Measurements from ENCODE around the gene IGF2BP3. TPM values are rescaled to one million over a fixed set of nuclear protein-coding genes. Genes with fewer than 3 reads are reported as not detected.
A peak's percentile ranks its signal among the peaks of the same experiment; 100 is the strongest.

Gene IGF2BP3
- total RNA-seq, 1 experiment from 2014 or later: 80.2 TPM

DNA sequence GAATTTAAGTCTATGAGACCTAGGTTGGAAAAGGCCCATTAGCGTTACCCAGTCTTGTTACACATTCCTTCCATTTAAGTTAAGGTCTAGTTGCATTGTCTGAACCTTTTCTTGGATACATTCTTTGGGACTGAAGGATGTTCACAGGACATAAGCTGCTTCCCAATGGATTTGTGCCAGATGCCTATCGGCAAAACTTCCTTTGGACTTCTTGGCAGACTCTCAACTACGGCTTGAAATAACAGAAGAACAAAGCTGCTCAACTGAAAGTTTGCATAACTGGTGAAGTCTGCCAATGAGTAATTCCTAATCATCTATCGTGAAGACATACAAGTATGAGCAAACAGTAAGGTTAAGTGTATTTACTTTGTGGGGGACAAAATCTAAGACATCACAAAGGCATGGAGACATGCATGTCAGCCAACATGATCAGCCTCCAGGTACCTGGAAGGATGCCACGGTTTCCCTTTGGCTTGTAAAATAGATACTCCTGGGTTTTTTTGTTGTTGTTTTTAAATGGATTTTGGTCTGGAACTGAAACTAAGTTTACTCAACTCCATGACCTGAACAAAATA lies 135.7 kb downstream of the IGF2BP3 start:
- intact Hi-C loops (cut with micrococcal nuclease; ENCODE audit: unreplicated experiment) (no loop called here), in situ Hi-C loops (cut with HindIII; ENCODE audit: low pct_unique_long_range_greater_than_20kb, low sequenced_read_pairs) (no loop called here)
- Histone ChIP-seq H3K27me3 (ENCODE audit: control insufficient read depth, insufficient read depth, low read length) (no peaks in the 10 kb centered on the region), H3K36me3 (ENCODE audit: control insufficient read depth, insufficient read depth, low read length) (peaks cover 20% of the 10 kb centered on the region), H3K27ac (ENCODE audit: low read length) (peak overlapping the region; percentile 60), H3K4me3 (ENCODE audit: low read depth in 2 of 2, low read length in 2 of 2) (no peak overlapping the region), H3K4me1 (ENCODE audit: control insufficient read depth, insufficient read depth, low read length) (peaks cover 47% of the 10 kb centered on the region), H3K9me3 (ENCODE audit: control insufficient read depth, insufficient read depth, low read depth, low read length) (peaks cover 14% of the 10 kb centered on the region; the same call in 1 of the 2 replicates)
- ChIA-PET CTCF (no interaction called here), POLR2A (interaction anchor here (0.7 to 1.2 kb wide), 2 partner anchors 15 to 1233 kb away, joined by 3 to 15 read pairs; no protein-coding TSS in a partner anchor)
- TF ChIP-seq, protein P1, sequence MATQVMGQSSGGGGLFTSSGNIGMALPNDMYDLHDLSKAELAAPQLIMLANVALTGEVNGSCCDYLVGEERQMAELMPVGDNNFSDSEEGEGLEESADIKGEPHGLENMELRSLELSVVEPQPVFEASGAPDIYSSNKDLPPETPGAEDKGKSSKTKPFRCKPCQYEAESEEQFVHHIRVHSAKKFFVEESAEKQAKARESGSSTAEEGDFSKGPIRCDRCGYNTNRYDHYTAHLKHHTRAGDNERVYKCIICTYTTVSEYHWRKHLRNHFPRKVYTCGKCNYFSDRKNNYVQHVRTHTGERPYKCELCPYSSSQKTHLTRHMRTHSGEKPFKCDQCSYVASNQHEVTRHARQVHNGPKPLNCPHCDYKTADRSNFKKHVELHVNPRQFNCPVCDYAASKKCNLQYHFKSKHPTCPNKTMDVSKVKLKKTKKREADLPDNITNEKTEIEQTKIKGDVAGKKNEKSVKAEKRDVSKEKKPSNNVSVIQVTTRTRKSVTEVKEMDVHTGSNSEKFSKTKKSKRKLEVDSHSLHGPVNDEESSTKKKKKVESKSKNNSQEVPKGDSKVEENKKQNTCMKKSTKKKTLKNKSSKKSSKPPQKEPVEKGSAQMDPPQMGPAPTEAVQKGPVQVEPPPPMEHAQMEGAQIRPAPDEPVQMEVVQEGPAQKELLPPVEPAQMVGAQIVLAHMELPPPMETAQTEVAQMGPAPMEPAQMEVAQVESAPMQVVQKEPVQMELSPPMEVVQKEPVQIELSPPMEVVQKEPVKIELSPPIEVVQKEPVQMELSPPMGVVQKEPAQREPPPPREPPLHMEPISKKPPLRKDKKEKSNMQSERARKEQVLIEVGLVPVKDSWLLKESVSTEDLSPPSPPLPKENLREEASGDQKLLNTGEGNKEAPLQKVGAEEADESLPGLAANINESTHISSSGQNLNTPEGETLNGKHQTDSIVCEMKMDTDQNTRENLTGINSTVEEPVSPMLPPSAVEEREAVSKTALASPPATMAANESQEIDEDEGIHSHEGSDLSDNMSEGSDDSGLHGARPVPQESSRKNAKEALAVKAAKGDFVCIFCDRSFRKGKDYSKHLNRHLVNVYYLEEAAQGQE (IDR thresholded peaks at IDR 0.05; ENCODE audit: insufficient read depth in 1 of 2, low read depth in 2 of 2, low read length in 1 of 2): peak in 1 of 2 experiments; percentile 60; a peak in 2 of 4 replicates
- TF ChIP-seq POLR2AphosphoS5 (IDR thresholded peaks at IDR 0.05; ENCODE audit: low read depth, low read length) (peak; percentile 99), TCF7L2 (IDR thresholded peaks at IDR 0.05; ENCODE audit: low read depth, low read length) (peak; percentile 99), SIN3A (IDR thresholded peaks at IDR 0.05; ENCODE audit: borderline replicate concordance, insufficient read depth, low read depth, low read length) (no peak)
- DNase-seq (ENCODE audit: low read depth, low spot score): peak; percentile 99
- BruUV-seq (replicated peaks): TSS peak; percentile 42
- peak; percentile 94 for ATAC-seq

DNA sequence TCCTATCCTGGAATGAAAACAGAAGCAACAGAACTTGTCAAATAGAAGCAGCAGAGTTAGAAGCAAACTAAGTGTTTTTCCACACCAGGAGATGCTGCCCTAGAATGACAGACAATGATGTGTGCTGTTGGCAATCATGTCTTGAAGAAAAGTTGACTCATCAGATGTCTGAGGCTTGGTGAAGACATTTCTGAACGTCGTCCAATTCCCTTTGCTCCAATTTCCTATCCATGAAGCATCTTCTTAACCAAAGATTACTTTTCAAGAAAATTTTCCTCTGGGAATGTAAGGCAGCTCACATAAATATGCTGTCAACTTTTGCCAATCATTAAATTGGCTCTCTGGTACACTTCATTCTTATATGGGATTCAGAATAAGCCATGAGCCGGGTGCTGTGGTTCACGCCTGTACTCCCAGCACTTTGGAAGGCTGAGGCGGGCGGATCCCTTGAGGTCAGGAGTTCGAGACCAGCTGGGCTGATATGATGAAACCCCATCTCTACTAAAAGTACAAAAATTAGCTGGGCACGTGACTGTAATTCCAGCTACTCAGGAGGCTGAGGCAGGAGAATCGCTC lies 136.5 kb downstream of the IGF2BP3 start:
- TF ChIP-seq, protein P2, sequence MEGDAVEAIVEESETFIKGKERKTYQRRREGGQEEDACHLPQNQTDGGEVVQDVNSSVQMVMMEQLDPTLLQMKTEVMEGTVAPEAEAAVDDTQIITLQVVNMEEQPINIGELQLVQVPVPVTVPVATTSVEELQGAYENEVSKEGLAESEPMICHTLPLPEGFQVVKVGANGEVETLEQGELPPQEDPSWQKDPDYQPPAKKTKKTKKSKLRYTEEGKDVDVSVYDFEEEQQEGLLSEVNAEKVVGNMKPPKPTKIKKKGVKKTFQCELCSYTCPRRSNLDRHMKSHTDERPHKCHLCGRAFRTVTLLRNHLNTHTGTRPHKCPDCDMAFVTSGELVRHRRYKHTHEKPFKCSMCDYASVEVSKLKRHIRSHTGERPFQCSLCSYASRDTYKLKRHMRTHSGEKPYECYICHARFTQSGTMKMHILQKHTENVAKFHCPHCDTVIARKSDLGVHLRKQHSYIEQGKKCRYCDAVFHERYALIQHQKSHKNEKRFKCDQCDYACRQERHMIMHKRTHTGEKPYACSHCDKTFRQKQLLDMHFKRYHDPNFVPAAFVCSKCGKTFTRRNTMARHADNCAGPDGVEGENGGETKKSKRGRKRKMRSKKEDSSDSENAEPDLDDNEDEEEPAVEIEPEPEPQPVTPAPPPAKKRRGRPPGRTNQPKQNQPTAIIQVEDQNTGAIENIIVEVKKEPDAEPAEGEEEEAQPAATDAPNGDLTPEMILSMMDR (IDR thresholded peaks at IDR 0.05): no peak
- TF ChIP-seq POLR2AphosphoS5 (IDR thresholded peaks at IDR 0.05; ENCODE audit: low read depth, low read length): peak; percentile 30; the same call in 1 of the 2 replicates
- peak overlapping the region; percentile 60 for H3K27ac ChIP-seq (ENCODE audit: low read length)
- H3K36me3 ChIP-seq (ENCODE audit: control insufficient read depth, insufficient read depth, low read length): peaks cover 17% of the 10 kb centered on the region
- ATAC-seq (peak; percentile 32; the same call in 1 of the 2 replicates), DNase-seq (ENCODE audit: low read depth, low spot score) (peak; percentile 80)
- ChIA-PET POLR2A (interaction anchor here (1.2 kb wide), 1 partner anchor 16 kb away, joined by 3 read pairs; no protein-coding TSS in a partner anchor), CTCF (no interaction called here)
- no peak overlapping the region for H3K4me3 ChIP-seq (ENCODE audit: low read depth in 2 of 2, low read length in 2 of 2)
- no TSS peak for BruUV-seq (replicated peaks)
- peaks cover 42% of the 10 kb centered on the region for H3K4me1 ChIP-seq (ENCODE audit: control insufficient read depth, insufficient read depth, low read length)
- H3K9me3 ChIP-seq (ENCODE audit: control insufficient read depth, insufficient read depth, low read depth, low read length): peaks cover 14% of the 10 kb centered on the region; the same call in 1 of the 2 replicates
- intact Hi-C loops (cut with micrococcal nuclease; ENCODE audit: unreplicated experiment) (no loop called here), in situ Hi-C loops (cut with HindIII; ENCODE audit: low pct_unique_long_range_greater_than_20kb, low sequenced_read_pairs) (no loop called here)
- H3K27me3 ChIP-seq (ENCODE audit: control insufficient read depth, insufficient read depth, low read length): no peaks in the 10 kb centered on the region

Data from Panc1 (cell line).